Measurements from ENCODE around the gene DYNLT1.
"Not testable (repeated sequence)": the region's sequence is repeated elsewhere in the genome, so short reads cannot be mapped to it uniquely, and the experiment has no call there.

DYNLT1 gene

DNA sequence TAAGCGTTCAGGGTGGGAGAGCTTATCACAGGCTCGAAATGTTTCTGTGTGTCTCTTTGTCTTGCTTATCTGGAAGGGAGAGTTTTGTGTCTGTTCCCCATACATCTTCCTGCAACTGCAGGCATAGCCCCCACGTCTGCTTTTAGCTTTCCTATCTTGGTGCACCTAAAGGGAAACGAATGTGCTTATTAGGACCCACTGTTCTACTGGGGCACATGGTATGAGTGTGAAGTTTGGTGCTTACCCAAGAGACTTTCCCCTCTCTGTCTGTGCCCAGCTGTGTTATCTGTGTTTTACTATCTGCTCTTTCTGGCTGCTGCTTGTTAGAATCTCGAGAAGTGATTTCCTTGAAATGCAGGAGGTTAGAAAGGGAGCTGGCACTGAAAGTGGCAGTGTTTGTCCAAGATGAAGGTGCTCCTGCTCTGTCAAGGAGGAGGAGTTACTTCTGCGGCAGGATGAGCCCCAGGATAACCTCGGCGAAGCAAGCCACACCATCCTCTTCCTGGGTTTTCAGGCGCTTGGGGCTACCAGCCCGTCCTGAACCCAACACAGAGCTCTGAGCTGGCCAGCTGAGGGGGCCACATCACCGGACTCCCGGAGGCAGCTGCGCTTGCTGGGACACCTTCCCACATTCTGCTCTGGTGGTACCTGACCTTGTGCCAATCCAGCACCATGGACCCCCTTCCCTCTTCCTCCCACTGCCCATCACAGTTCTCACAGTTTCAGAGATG lies 23.4 kb downstream of the DYNLT1 start:
- TF ChIP-seq CTCF (IDR thresholded peaks at IDR 0.05; ENCODE audit: low read depth, low read length, missing control alignments), result no peak
- H3K4me3 ChIP-seq (ENCODE audit: low read depth, low read length), result no peak overlapping the region
- no peak for DNase-seq (ENCODE audit: low read depth)

GRCh38 chr6:158619922-158620801 lies 24.4 kb downstream of the DYNLT1 start:
- no peak overlapping the region for H3K4me3 ChIP-seq (ENCODE audit: low read depth, low read length)

GRCh38 chr6:158618289-158618688 lies 26.3 kb downstream of the DYNLT1 start:
- not testable (repeated sequence) for H3K4me3 ChIP-seq (ENCODE audit: low read depth, low read length); DNase-seq (ENCODE audit: low read depth)

More at GRCh38 chr6:158619922-158620801, 24.4 kb downstream of the DYNLT1 start:
- no peak for DNase-seq (ENCODE audit: low read depth)
- no peak for TF ChIP-seq CTCF (IDR thresholded peaks at IDR 0.05; ENCODE audit: low read depth, low read length, missing control alignments)

DNA sequence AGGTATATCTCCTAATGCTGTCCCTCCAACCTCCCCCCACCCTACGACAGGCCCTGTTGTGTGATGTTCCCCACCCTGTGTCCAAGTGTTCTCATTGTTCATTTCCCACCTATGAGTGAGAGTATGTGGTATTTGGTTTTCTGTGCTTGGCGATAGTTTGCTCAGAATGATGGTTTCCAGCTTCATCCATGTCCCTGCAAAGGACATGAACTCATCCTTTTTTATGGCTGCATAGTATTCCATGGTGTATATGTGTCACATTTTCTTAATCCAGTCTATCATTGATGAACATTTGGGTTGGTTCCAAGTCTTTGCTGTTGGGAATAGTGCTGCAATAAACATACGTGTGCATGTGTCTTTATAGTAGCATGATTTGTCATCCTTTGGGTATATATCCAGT lies 29.9 kb downstream of the DYNLT1 start:
- H3K4me3 ChIP-seq (ENCODE audit: low read depth, low read length); DNase-seq (ENCODE audit: low read depth): not testable (repeated sequence)

DNA sequence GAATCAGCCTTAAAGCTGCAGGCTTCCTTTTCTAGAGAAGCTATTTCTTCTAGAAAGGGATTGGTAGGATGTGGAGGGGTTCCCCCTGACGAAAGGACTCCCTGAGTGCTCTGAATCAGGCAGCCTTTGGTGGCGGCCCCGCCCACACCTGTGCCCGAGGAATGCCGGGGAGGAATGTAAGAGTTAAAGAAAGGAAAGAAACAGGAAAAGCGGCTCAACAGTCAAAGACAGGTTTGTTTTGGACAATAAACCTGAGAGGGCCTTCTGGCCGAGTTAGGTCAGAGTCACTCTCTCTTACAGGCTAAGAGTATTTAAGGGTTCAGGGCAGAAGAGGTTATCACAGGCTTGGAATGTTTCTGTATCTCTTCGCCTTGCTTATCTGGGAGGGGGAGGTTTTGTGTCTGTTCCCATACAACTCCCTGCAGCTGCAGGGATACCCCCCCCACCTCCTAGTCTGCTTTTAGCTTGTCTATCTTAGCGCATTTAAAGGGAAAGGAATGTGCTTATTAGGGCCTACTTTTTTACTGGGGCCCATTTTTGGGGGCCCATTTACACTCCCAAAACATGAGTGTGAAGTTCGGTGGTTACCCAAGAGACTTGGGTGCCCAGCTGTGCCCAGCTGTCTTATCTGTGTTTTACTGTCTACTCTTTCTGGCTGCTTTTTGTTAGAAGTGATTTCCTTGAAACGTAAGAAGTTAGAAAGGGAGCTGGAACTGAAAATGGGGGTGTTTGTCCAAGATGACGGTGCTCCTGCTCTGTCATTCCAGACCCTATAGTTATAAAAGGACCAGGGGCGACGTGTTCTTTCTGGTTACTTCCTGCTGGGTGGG lies 32.8 kb downstream of the DYNLT1 start:
- H3K4me3 ChIP-seq (ENCODE audit: low read depth, low read length), result no peak overlapping the region
- no peak for DNase-seq (ENCODE audit: low read depth)
- no peak for TF ChIP-seq CTCF (IDR thresholded peaks at IDR 0.05; ENCODE audit: low read depth, low read length, missing control alignments)

DNA sequence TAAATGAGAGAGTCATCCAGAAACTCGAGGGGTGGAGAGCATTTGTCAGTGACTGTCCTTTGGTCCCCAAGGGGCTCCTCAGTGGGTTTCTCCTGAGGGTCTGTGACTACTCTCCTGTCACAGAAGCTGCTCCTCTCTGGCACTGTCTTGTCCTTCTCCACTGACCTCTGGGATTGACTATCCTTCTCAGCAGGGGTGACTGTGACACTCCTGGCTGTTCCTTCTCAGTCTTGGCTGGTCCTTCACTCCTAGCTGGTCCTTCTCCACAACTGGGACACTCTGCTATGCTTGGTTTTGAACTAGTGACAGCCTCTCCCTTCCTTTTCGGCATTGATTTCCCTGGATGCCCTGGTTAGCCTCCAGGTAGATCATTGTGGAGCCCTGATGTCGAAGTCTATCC lies 33.5 kb downstream of the DYNLT1 start:
- no peak overlapping the region for H3K4me3 ChIP-seq (ENCODE audit: low read depth, low read length)
- TF ChIP-seq CTCF (IDR thresholded peaks at IDR 0.05; ENCODE audit: low read depth, low read length, missing control alignments), result no peak
- no peak for DNase-seq (ENCODE audit: low read depth)

- no peak overlapping the region for H3K4me3 ChIP-seq (ENCODE audit: low read depth, low read length)
- no peak for DNase-seq (ENCODE audit: low read depth)
- TF ChIP-seq CTCF (IDR thresholded peaks at IDR 0.05; ENCODE audit: low read depth, low read length, missing control alignments), result no peak
These were observed 34.1 kb downstream of the DYNLT1 start for GRCh38 chr6:158610319-158610968.
